ENCODE results near the gene ZNF675.
"Not testable (repeated sequence)": the region's sequence is repeated elsewhere in the genome, so short reads cannot be mapped to it uniquely, and the experiment has no call there.

The ZNF675 gene

DNA sequence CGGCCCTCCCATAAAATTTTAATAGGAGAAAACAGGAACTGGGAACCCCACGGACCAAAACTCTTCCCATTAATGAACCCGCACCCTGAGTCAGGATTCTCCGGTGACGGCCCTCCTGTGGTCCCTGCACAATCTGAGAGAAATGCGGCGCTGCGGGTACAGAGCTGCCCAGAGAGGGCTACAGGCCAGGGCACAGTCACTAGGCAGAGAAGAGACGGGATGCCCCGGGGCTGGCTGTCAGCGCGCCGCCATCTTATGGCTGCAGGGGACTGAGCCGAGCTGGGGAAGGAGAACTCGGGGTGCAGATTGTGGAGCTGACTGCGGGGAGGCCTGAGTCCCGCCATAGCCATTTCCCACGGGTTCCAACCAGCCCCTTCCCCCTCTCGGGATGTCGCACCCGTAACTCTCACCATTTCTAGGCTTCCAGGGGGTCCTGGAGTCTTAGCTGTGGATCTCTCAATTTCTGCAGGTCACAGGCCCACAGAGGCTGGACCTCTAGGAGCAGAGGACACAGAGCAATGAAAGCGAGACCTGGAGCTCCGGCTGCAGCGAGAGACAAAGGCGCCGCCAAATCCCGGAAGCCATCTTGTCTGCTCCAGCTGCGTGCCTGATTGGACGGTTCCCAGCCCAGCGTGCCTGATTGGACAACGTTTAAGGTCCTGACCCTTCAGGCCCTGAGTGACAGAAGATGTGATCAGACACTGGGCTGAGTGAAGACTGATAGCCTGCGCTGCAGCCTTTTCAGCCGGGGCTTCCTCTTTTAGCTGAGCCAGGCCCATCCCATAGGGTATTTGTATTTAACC lies at the start of gene ZNF675:
ZNF675 (minus strand) TSS at position 592 of the 803 bp plus-strand sequence; CDS start at position 413, 179 bp downstream.
- peak; percentile 79 for DNase-seq

GRCh38 chr19:23730729-23731465 lies 43.9 kb upstream of the ZNF675 start:
- DNase-seq: not testable (repeated sequence)

- DNase-seq: not testable (repeated sequence)
Observed at GRCh38 chr19:23724161-23724560, 37.1 kb upstream of the ZNF675 start.

DNA sequence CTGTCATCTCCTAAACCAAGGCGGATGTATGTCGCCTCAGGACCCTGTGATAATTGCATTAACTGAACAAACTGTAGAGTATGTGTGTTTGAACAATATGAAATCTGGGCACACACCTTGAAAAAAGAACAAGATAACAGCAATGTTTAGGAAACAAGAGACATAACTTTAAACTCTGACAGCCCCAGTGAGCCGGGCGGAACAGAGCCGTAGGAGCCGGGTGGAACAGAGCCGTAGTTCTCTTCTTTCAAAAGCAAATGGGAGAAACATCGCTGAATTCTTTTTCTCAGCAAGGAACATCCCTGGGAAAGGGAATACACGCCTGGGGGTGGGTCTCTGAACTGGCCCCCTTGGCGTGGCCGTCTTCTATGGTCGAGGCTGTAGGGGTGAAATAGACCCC lies 31.8 kb upstream of the ZNF675 start:
- DNase-seq: no peak

- no peak for DNase-seq
Observed at GRCh38 chr19:23716792-23717191, 29.8 kb upstream of the ZNF675 start.

- no peak for DNase-seq
Observed at GRCh38 chr19:23709347-23709746, 22.3 kb upstream of the ZNF675 start.

DNA sequence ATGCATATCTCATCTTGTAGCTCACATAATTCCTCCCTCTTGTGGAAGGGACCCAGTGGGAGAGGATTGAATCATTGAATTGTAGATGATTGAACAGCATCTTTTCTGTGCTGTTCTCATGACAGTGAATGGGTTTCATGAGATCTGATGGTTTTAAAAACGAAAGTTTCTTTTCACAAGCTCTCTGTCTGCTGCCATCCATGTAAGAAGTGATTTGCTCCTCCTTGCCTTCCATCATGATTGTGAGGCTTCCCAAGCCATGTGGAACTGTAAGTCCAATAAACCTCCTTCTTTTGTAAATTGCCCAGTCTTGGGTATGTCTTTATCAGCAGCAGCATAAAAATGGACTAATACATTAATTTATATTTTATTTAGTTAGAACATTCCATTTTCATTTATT lies 19.6 kb upstream of the ZNF675 start:
- DNase-seq: no peak

- DNase-seq: no peak
Observed at GRCh38 chr19:23699521-23699860, 12.5 kb upstream of the ZNF675 start.

- DNase-seq: no peak
Observed at GRCh38 chr19:23698711-23699520, 11.9 kb upstream of the ZNF675 start.

- DNase-seq: not testable (repeated sequence)
Observed at GRCh38 chr19:23692937-23693336, 5.9 kb upstream of the ZNF675 start.

GRCh38 chr19:23673132-23673531 lies 13.9 kb downstream of the ZNF675 start:
- DNase-seq: no peak

GRCh38 chr19:23668606-23669005 lies 18.4 kb downstream of the ZNF675 start:
- DNase-seq: not testable (repeated sequence)

DNA sequence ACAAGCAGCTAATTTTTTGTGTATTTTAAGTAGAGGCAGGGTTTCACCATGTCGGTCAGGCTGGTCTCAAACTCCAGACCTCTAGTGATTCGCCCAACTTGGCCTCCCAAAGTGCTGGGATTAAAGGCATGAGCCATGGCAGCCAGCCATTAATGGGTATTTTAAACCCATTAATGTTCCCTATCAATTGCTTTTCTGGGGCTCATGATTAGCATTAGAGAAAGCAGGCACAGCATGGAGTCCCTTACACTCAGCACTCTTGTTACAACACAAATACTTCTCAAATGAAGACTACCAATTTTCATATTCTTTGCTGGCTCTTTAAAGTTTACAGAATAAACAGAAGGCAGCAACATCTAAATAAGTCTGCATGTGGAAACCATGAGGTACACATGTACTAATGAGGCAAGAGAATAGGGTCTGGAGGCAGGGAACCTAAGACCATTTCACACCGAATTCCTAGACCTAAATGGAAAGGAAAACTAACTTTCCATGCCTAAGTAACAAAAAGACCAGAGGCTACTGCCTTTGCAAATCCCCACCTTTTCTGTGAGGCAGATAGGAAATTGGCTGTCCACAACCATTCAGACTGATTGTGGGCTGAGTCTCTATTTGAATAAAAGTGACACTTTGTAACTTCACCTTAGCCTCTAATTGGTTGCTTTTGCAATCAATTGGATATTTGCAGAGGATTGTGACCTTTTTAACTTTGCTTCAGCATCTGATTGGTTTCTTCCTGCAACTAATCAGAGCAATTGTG lies 21.2 kb downstream of the ZNF675 start:
- no peak for DNase-seq

- DNase-seq: not testable (repeated sequence)
Observed at GRCh38 chr19:23649817-23650216, 37.2 kb downstream of the ZNF675 start.
